Measurements from ENCODE around the gene GLIS1.
A peak's percentile ranks its signal among the peaks of the same experiment; 100 is the strongest.
"Not testable (repeated sequence)": the region's sequence is repeated elsewhere in the genome, so short reads cannot be mapped to it uniquely, and the experiment has no call there.

Gene GLIS1

DNA sequence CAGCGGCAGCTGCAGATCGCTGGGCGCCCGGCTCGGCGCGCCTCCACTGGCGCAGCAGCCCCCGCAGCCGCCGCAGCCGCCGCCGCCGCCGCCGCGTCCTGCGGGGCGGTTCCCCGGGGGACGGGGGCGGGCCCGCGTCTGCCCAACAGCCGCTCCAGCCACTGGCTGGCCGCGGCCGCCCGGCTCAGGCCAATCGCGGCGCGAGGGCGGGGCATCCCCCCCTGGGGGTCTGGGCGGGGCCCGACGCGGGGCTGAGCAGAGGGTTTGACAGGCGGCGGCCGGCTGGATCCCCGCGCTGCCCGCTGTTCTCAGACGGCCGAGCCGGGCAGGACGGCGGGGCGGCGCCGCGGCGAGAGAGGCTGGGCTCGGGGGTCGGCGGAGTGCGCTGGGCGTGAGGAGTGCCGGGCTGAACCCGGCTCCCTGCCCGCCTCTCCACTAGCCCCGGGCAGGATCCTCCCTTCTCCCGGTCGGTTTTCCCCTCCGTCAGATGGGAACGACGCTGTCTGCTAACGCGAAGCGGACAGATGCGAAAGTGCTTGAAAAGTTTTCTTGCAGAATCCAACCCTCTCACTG, at the start of gene GLIS1:
Gene GLIS1, minus strand, starts transcription at position 56 of the 573 bp plus-strand sequence. CDS start 1,100 bp downstream, outside the sequence.
- peak; percentile 73 for DNase-seq (ENCODE audit: low read depth)

- no peak for DNase-seq (ENCODE audit: low read depth)
Measured at GRCh38 chr1:53787655-53788054, 48.7 kb upstream of the GLIS1 start.

DNA sequence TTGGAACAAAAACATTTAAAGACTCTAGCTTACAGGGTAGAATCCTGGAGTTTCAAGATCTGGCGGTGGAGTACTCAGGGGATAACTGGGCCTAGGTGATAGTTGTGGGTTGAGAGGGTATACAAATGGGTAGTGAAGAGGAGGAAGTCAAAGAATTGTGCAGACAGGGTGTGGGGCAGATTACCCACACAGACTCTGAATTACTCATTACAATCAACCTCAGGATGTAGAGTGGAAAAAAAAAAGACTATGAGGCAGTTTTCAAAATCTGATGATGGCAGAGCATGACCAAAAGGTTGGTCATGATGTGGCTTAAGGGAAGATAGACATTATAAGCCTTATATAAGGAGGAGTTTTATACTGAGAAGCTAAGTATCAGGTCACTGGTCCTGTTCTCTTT, 44.1 kb upstream of the GLIS1 start:
- peak; percentile 47 for DNase-seq (ENCODE audit: low read depth)

DNA sequence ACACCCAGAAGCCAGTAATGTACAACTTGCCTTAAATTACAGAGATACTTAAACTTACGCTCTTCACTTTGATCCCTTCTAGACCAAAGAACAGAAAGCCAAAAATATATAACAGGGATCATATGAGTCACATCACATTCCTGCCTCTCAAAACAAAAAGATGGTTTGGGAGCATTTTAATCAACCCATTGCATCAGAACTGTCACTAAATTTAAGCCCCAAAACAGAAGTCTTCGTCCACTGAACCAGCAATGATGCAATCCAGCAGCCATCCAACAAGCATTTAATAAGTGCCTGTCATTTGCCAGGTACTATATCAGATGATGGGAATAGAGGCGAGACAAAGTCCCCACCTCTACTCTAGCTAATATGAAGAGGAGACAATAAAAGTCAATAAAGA, 42.7 kb upstream of the GLIS1 start:
- DNase-seq (ENCODE audit: low read depth): peak; percentile 33

DNA sequence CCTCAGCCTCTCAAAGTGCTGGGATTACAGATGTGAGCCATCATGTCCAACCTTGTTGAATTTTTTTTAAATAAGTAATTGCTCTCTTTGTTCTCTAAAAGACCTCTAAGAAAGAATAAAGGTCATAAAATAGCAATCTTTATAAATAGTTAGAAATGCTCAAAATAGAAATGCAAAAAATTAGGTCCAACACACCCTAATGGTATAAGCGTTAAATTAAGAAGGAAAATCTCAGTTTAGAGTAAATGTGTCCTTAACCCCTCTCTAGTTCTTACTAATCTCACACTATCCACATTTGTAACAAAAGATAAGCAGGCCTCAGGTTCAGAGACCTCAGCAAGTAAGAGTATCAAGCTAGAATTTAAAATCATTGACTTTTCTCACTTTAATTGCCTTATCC, 38.3 kb upstream of the GLIS1 start:
- no peak for DNase-seq (ENCODE audit: low read depth)

- no peak for DNase-seq (ENCODE audit: low read depth)
Measured at GRCh38 chr1:53771648-53772047, 32.7 kb upstream of the GLIS1 start.

- no peak for DNase-seq (ENCODE audit: low read depth)
Measured at GRCh38 chr1:53769780-53770179, 30.8 kb upstream of the GLIS1 start.

- no peak for DNase-seq (ENCODE audit: low read depth)
Measured at GRCh38 chr1:53769184-53769583, 30.2 kb upstream of the GLIS1 start.

GRCh38 chr1:53766831-53767405, 28.0 kb upstream of the GLIS1 start:
- no peak for DNase-seq (ENCODE audit: low read depth)

GRCh38 chr1:53766194-53766742, 27.3 kb upstream of the GLIS1 start:
- no peak for DNase-seq (ENCODE audit: low read depth)

DNA sequence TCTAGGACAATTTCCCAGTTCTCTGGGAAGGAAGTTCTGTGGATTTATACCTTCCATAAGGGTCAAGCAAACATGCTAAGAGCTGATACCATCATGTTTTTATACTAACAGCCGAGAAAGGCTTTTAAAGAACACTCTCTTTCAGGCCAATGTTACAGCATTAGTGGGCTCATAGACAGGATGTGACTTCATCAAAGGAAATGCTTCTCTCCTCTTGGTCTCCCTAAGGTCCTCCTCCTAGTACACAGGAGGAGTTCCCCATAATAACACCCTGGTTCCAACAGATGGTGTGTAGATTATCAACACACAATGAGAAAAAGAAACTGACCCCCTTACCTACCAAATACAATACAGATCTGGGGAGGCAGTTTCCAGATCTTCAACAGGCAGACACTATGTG, 26.7 kb upstream of the GLIS1 start:
- DNase-seq (ENCODE audit: low read depth): no peak

- DNase-seq (ENCODE audit: low read depth): no peak
Measured at GRCh38 chr1:53763911-53764310, 24.9 kb upstream of the GLIS1 start.

- DNase-seq (ENCODE audit: low read depth): no peak
Measured at GRCh38 chr1:53763461-53763860, 24.5 kb upstream of the GLIS1 start.

- not testable (repeated sequence) for DNase-seq (ENCODE audit: low read depth)
Measured at GRCh38 chr1:53760497-53760896, 21.5 kb upstream of the GLIS1 start.

- no peak for DNase-seq (ENCODE audit: low read depth)
Measured at GRCh38 chr1:53755874-53756273, 16.9 kb upstream of the GLIS1 start.

GRCh38 chr1:53754484-53755312, 15.7 kb upstream of the GLIS1 start:
- DNase-seq (ENCODE audit: low read depth): peak; percentile 55

DNA sequence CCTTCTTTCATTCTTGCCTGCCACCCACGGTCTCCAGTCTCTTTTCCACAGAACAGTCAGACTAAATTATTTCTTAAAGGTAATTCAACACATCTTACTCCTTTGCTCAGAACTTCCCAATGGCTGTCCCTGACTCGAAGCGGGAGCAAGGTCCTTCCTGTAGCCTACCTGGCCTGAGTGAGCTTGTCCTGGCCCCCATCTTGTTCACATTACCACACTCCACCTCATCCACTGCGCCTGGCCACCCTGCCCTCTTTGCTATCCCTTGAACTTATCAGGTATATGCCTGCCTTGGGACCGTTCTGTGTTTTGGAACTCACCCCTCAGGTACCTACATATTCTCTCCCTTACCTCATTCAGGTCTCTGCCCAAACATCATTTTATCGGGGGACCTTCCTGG, 13.3 kb upstream of the GLIS1 start:
- DNase-seq (ENCODE audit: low read depth): no peak

- DNase-seq (ENCODE audit: low read depth): no peak
Measured at GRCh38 chr1:53747841-53748240, 8.9 kb upstream of the GLIS1 start.

GRCh38 chr1:53740621-53741105, 1.7 kb upstream of the GLIS1 start:
- peak; percentile 64 for DNase-seq (ENCODE audit: low read depth)

DNA sequence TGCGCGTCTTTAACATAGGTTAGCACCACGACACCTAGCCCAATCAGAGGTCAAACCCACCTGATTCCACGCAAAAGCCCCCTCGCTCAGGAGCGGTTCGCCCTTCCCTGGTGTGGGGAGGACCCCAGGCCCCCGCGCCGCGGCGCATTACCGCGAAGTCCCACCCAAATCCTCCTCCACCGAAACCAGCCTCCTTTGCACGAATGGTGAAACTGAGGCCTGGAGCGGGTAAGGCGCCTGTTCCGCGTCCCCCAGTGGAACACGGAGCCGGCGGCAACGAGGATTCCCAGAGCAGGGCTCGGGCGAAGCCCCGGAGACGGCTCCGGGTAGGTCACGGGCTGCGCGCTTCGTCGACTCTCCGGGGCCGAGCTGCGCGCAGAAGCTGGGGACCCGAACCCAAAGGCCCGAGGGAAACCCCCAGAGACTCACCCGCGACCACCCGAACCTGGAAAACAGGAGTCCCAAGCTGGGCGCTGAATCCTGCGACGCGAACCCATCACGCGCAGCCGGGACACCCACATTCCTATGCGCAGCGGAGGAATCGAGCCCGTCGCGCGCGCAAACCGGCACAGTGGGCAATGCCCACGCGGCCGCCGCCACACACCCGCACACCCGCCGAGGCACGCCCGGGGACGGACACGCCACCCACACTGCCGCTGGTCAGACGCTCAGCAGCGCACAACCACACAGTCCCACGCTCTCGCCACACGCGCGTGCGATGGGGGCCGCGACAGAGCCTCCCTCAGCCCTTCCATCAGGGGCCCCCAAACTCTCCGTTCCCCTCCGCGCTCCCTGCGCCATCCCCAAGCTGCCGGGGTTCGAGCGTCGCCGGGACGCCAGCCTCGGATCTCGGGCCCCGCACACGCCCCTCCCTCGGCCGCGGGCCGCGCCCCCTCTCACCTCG, 507 bp downstream of the GLIS1 start:
- DNase-seq (ENCODE audit: low read depth): no peak

DNA sequence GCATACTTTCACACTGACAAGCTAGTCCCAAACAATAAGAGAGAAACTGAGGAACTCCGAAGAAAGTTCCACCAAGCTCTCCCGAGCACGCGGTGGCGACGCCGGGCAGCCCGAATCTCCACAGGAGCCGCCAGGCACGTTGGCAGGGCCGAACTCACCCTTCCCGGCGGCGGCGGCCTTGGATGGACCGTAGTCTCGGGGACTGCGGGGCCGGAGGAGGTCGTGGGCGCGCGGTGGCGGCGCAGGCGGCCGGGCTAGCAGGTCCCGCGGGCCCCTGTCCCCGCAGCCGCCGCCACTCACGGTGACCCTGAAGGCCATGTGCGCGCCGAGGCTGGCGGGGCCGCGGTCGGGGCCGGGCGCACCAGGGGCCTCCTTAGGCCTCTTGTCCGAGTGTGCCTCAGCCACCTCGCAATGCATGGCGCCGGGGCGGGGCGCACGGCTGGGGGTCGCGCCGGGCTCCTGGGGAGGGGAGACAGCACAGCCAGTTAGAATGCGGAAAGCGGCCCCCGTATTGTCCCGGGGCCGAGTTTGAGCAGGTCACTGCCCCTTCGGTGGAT, 1.2 kb downstream of the GLIS1 start:
- no peak for DNase-seq (ENCODE audit: low read depth)

DNA sequence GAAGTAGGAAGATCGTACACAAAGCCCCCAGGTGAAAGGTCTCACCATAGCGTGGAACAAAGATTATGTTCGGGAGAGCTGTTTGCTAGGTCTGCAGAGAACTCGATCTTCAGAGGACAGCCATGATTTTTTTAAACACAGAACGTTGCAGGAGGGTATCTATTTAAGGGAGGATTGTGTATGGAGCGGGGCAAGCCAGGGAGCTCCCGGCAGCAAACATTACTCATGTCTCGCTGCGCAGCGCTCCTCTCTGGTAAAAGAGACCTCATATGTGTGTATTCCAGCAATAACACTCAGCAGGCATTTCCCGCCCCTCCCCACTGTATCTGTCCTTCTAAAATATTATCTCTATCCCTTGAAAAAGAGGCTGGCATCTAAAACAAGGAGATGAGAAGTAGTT, 2.7 kb downstream of the GLIS1 start:
- no peak for DNase-seq (ENCODE audit: low read depth)
